ENCODE measurements around the gene R3HCC1L.

The R3HCC1L gene

DNA sequence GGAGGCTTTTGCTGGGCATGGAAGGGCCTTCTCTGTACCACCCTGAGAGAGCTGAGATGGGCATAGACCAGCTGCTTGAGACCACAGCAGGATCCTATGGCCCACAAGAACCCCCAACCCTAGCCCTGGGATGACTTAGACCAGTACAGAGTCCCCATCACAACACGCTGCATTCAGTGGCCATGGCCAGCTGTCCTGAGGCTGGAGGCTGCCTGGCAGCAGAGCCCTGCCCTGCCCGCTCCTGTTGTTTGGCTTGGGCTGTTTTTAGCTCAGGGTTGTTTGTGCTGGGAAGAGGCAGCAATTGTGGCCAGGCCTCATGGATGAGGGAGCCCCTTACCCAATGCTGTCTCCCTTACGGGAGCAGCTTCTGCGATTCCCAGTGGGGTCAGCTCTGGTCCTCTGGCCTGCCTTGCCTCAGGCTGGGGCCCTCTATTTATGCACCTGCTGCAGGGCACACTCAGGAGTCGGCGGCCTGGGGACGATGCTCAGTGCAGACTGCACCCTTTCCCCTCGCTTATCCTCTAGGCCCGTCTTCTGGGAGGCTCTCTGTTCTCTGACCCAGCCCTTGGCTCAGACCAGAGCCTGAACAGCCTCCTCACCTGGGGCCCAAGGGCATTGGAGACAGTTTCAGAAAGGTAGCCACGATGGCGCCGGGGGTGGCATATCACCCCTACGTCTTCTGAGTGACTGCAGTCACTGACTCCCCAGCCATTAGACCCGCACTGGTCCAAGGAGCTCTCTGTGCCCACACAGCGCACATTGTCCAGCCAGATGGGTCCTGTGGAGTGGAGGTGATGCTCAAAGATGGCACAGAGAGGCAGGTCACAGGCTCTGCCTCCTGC lies 127.2 kb downstream of the R3HCC1L start:
- Histone ChIP-seq H3K27me3 (ENCODE audit: low read depth, low read length) (no peaks in the 10 kb centered on the region), H3K9me3 (ENCODE audit: control insufficient read depth in 1 of 2, low read length in 2 of 2) (no peaks in the 10 kb centered on the region), H3K4me3 (ENCODE audit: low read depth in 1 of 2, low read length in 2 of 2) (no peak overlapping the region), H3K36me3 (ENCODE audit: control insufficient read depth in 1 of 2, insufficient read depth in 2 of 2, low read length in 2 of 2) (no peaks in the 10 kb centered on the region), H3K4me1 (ENCODE audit: control insufficient read depth in 1 of 2, insufficient read depth in 2 of 2, low read length in 2 of 2) (peaks cover 0 to 9% of the 10 kb centered on the region in 2 donors), H3K27ac (ENCODE audit: low read length) (no peak overlapping the region)

- Histone ChIP-seq H3K27ac (ENCODE audit: low read length) (no peak overlapping the region), H3K27me3 (ENCODE audit: low read depth, low read length) (no peaks in the 10 kb centered on the region), H3K4me3 (ENCODE audit: low read depth in 1 of 2, low read length in 2 of 2) (no peak overlapping the region), H3K9me3 (ENCODE audit: control insufficient read depth in 1 of 2, low read length in 2 of 2) (no peaks in the 10 kb centered on the region), H3K4me1 (ENCODE audit: control insufficient read depth in 1 of 2, insufficient read depth in 2 of 2, low read length in 2 of 2) (peaks cover 0 to 17% of the 10 kb centered on the region in 2 donors), H3K36me3 (ENCODE audit: control insufficient read depth in 1 of 2, insufficient read depth in 2 of 2, low read length in 2 of 2) (no peaks in the 10 kb centered on the region)
Observed at GRCh38 chr10:98262571-98262970, 128.1 kb downstream of the R3HCC1L start.

DNA sequence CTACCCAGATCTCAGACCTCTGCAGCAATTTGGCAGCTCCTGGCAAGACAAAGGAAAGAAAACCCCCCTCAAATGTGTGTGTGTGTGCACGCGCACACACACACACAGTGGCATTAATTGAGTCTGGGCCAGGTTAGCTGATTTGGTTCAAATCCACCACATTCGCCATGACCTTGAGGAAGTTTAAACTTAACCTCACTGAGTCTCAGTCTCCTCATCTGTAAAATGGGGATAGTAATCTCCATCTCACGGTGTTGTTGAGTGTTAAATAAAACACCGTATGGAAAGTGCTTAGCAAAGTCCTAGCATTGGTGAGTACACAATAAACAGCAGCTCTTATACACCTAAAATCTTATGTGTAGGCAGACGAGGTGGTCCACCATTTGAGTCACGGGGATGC lies 128.6 kb downstream of the R3HCC1L start:
- no peak overlapping the region for H3K4me3 ChIP-seq (ENCODE audit: low read depth in 1 of 2, low read length in 2 of 2)
- H3K4me1 ChIP-seq (ENCODE audit: control insufficient read depth in 1 of 2, insufficient read depth in 2 of 2, low read length in 2 of 2) = peaks cover 0 to 17% of the 10 kb centered on the region in 2 donors
- no peaks in the 10 kb centered on the region for H3K36me3 ChIP-seq (ENCODE audit: control insufficient read depth in 1 of 2, insufficient read depth in 2 of 2, low read length in 2 of 2)
- no peak overlapping the region for H3K27ac ChIP-seq (ENCODE audit: low read length)
- no peaks in the 10 kb centered on the region for H3K9me3 ChIP-seq (ENCODE audit: control insufficient read depth in 1 of 2, low read length in 2 of 2)
- H3K27me3 ChIP-seq (ENCODE audit: low read depth, low read length) = no peaks in the 10 kb centered on the region

GRCh38 chr10:98264378-98265065 lies 130.1 kb downstream of the R3HCC1L start:
- Histone ChIP-seq H3K36me3 (ENCODE audit: control insufficient read depth in 1 of 2, insufficient read depth in 2 of 2, low read length in 2 of 2) (no peaks in the 10 kb centered on the region), H3K9me3 (ENCODE audit: control insufficient read depth in 1 of 2, low read length in 2 of 2) (no peaks in the 10 kb centered on the region), H3K27me3 (ENCODE audit: low read depth, low read length) (no peaks in the 10 kb centered on the region), H3K4me3 (ENCODE audit: low read depth in 1 of 2, low read length in 2 of 2) (no peak overlapping the region), H3K4me1 (ENCODE audit: control insufficient read depth in 1 of 2, insufficient read depth in 2 of 2, low read length in 2 of 2) (peaks cover 4 to 25% of the 10 kb centered on the region in 2 donors), H3K27ac (ENCODE audit: low read length) (no peak overlapping the region)

- Histone ChIP-seq H3K27ac (ENCODE audit: low read length) (no peak overlapping the region), H3K9me3 (ENCODE audit: control insufficient read depth in 1 of 2, low read length in 2 of 2) (no peaks in the 10 kb centered on the region), H3K4me1 (ENCODE audit: control insufficient read depth in 1 of 2, insufficient read depth in 2 of 2, low read length in 2 of 2) (peaks cover 4 to 29% of the 10 kb centered on the region in 2 donors), H3K36me3 (ENCODE audit: control insufficient read depth in 1 of 2, insufficient read depth in 2 of 2, low read length in 2 of 2) (no peaks in the 10 kb centered on the region), H3K27me3 (ENCODE audit: low read depth, low read length) (no peaks in the 10 kb centered on the region), H3K4me3 (ENCODE audit: low read depth in 1 of 2, low read length in 2 of 2) (no peak overlapping the region)
Observed at GRCh38 chr10:98265403-98266378, 131.2 kb downstream of the R3HCC1L start.

DNA sequence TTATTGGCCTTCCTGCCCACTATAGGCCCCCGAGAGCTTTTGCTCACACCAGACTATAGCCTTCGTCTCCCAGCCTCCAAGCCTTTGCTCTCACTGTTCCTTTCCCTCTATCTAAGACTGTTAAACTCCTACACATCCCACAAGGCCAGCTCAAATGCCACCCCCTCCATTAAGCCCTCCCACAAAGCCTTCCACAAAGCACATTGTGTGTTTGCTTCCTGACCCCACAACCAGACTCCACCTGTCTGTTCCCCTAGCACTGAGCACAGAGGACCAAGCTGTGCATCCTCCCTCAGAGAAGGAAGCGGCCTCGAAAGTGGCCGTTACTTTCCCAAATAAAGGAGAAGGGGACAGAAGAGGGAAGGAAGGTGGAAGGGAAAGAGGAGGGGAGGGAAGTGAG lies 132.2 kb downstream of the R3HCC1L start:
- H3K9me3 ChIP-seq (ENCODE audit: control insufficient read depth in 1 of 2, low read length in 2 of 2) = no peaks in the 10 kb centered on the region
- H3K27me3 ChIP-seq (ENCODE audit: low read depth, low read length) = no peaks in the 10 kb centered on the region
- no peak overlapping the region for H3K4me3 ChIP-seq (ENCODE audit: low read depth in 1 of 2, low read length in 2 of 2)
- H3K4me1 ChIP-seq (ENCODE audit: control insufficient read depth in 1 of 2, insufficient read depth in 2 of 2, low read length in 2 of 2) = peaks cover 4 to 27% of the 10 kb centered on the region in 2 donors
- H3K27ac ChIP-seq (ENCODE audit: low read length) = no peak overlapping the region
- H3K36me3 ChIP-seq (ENCODE audit: control insufficient read depth in 1 of 2, insufficient read depth in 2 of 2, low read length in 2 of 2) = no peaks in the 10 kb centered on the region

GRCh38 chr10:98267069-98267893 lies 132.8 kb downstream of the R3HCC1L start:
- Histone ChIP-seq H3K4me1 (ENCODE audit: control insufficient read depth in 1 of 2, insufficient read depth in 2 of 2, low read length in 2 of 2) (peaks cover 4 to 27% of the 10 kb centered on the region in 2 donors), H3K4me3 (ENCODE audit: low read depth in 1 of 2, low read length in 2 of 2) (peak overlapping the region; percentile 46 to 57), H3K9me3 (ENCODE audit: control insufficient read depth in 1 of 2, low read length in 2 of 2) (no peaks in the 10 kb centered on the region), H3K27ac (ENCODE audit: low read length) (peak overlapping the region; percentile 60), H3K36me3 (ENCODE audit: control insufficient read depth in 1 of 2, insufficient read depth in 2 of 2, low read length in 2 of 2) (no peaks in the 10 kb centered on the region), H3K27me3 (ENCODE audit: low read depth, low read length) (no peaks in the 10 kb centered on the region)

DNA sequence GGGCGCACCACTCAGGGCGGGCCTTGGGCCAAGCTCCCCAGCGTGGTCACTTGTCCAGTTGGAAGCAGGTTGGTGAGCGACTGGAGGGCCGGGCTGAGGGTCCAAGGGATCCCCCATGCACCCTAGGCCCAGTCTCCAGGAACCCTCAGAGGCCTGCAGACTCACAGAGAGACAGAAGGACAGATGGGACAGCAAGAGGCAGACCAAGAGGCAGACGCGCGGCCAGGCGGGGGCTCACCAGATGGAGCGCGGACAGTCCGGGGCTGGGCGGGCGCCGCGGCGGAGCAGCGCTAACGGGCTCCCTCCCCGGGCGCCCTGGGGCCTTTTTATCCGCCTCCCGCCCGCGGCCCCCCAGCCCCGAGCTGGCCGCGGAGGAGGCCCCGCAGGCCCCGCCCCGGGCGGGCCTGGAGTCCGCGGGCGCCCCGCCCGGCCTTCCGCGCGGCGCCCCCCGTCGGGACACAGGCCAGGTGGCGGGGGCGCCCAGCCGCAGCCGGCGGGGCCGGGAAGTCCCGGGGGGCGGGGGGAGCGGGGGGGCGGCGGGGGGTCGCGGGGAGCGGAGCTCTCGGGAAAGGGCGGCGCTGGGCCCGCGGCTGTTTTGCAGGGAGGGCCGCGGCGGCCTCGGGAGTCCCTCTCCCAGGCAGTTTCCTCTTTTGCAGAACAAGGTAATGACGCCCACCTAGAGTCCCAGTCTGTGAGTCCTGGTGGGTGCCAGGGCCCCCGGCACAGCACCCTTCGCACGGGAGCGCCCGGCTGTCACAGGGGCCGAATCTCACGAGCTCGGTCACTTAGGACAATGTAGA lies 133.6 kb downstream of the R3HCC1L start, which contains the start of gene LOXL4:
TSS of gene LOXL4 (minus strand) at position 301 of the 800 bp plus-strand sequence. CDS start 5,175 bp downstream, outside the sequence.
- Histone ChIP-seq H3K27ac (ENCODE audit: low read length) (peak within 1 kb of the TSS; percentile 60), H3K9me3 (ENCODE audit: control insufficient read depth in 1 of 2, low read length in 2 of 2) (no peaks in the 10 kb centered on the region), H3K36me3 (ENCODE audit: control insufficient read depth in 1 of 2, insufficient read depth in 2 of 2, low read length in 2 of 2) (no peaks in the 10 kb centered on the region), H3K27me3 (ENCODE audit: low read depth, low read length) (no peaks in the 10 kb centered on the region), H3K4me3 (ENCODE audit: low read depth in 1 of 2, low read length in 2 of 2) (peak within 1 kb of the TSS; percentile 46 to 58), H3K4me1 (ENCODE audit: control insufficient read depth in 1 of 2, insufficient read depth in 2 of 2, low read length in 2 of 2) (peaks cover 4 to 27% of the 10 kb centered on the region in 2 donors)

DNA sequence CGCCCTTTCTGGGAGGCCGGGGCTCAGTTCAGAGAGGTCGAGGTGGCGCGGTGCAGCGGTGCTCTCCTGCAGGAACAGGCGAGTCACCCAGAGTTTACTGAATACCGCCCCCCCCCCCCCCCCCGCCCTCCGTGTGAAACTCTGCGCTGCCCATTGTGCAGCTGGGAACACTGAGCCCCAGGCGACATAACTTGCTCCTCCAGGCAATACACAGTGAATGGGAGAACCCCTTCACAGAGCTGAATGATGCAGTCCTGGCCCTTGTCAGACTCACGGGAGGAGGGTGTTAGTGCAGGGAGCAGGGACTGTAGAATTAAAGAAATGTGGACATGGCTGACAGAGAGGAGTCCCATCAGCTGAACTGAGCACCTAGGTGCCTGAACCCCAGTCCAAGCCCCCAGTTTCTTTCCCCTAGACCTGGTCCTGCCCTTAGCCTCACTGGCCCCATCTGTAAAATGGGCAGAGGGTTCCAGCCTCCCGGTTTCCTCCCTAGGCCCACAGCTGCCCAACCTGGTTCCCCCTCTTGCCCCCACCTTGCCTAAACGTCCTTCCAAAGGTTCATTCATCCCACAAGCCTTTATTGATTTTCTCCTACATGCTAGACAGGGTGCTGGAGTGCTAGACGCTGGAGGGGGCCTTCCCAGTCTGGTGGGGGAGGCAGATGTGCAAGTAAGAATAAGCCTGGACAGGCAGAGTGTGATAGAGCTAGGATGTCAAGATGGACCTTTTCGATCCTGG lies 134.4 kb downstream of the R3HCC1L start:
- peaks cover 4 to 27% of the 10 kb centered on the region in 2 donors for H3K4me1 ChIP-seq (ENCODE audit: control insufficient read depth in 1 of 2, insufficient read depth in 2 of 2, low read length in 2 of 2)
- no peaks in the 10 kb centered on the region for H3K9me3 ChIP-seq (ENCODE audit: control insufficient read depth in 1 of 2, low read length in 2 of 2)
- H3K4me3 ChIP-seq (ENCODE audit: low read depth in 1 of 2, low read length in 2 of 2) = peak overlapping the region; percentile 39 to 58
- peak overlapping the region; percentile 3 for H3K27ac ChIP-seq (ENCODE audit: low read length)
- H3K27me3 ChIP-seq (ENCODE audit: low read depth, low read length) = no peaks in the 10 kb centered on the region
- no peaks in the 10 kb centered on the region for H3K36me3 ChIP-seq (ENCODE audit: control insufficient read depth in 1 of 2, insufficient read depth in 2 of 2, low read length in 2 of 2)

Data from muscle layer of duodenum (tissue), 2 donors.